HepG2 (cell line): ENCODE results near the gene SIRPB2. TPM values are rescaled to one million over a fixed set of nuclear protein-coding genes. Genes with fewer than 3 reads are reported as not detected.

ENCODE experiments used
- ATAC-seq: fragments of 200-7000 bp; cut with Tn5 transposase; 3 replicates; pipeline ENCODE4 v1.9.1; 2020; ENCODE audit warnings: mild to moderate bottlenecking, moderate library complexity
- BruUV-seq: library from RNA; stranded (reverse); fragments of 400-500 nt; replicated peaks from 2 replicates; lab custom pipeline; 2021; lab: Mats Ljungman, UMichigan
- CTCF ChIA-PET: fragments of 300-600 bp; formaldehyde crosslinking; extraction: SDS; loops from one replicate; lab custom pipeline; 2021; ENCODE audit warnings: low total read pairs, inconsistent platforms, low intra/inter-chr PET ratio; lab: Yijun Ruan, JAX
- POLR2A ChIA-PET: fragments of 350-600 bp; sonication (Branson Sonifier 250); formaldehyde crosslinking; loops from one replicate; lab custom pipeline; 2020; ENCODE audit warnings: antibody characterized with exemption, inconsistent platforms; lab: Yijun Ruan, JAX
- DNase-seq: peaks from one replicate; pipeline ENCODE4 v3.0.0-alpha.2; 2015; ENCODE audit warnings: low spot score
- FAIRE-seq: peaks from 3 replicates; lab custom pipeline; 2011; peaks lifted over from hg19 to GRCh38; lab: Jason Lieb, UNC
- H2AFZ ChIP-seq: one replicate; pipeline ENCODE4 v1.6.1; 2011; ENCODE audit warnings: low read length, inconsistent platforms
- H3K27ac ChIP-seq: fragments of 300-600 bp; 3 replicates; pipeline ENCODE4 v1.8.0; 2011; ENCODE audit warnings: mixed run types, mild to moderate bottlenecking, mixed read lengths, low read length, inconsistent platforms; ENCODE audit not compliant: insufficient read depth; ENCODE audit errors: extremely low read length
- H3K27me3 ChIP-seq, 2 experiments: fragments of 200-600 bp in 1 of 2; 2 replicates in 1 of 2; 3 replicates in 1 of 2; pipeline versions ENCODE4 v1.6.0 to v1.8.0; 2011; ENCODE audit warnings: low read length in 2 of 2, mild to moderate bottlenecking in 2 of 2, moderate library complexity in 2 of 2, inconsistent platforms in 1 of 2; ENCODE audit not compliant: insufficient read depth in 2 of 2, control insufficient read depth in 1 of 2
- H3K36me3 ChIP-seq, 2 experiments: fragments of 200-600 bp in 1 of 2; replicated peaks in 1 of 2; 2 replicates in 1 of 2; 3 replicates in 1 of 2; pipeline versions ENCODE4 v1.5.1 to v1.8.0; 2011; ENCODE audit warnings: low read length in 2 of 2, inconsistent platforms in 1 of 2; ENCODE audit not compliant: insufficient read depth in 2 of 2, control insufficient read depth in 1 of 2
- H3K4me1 ChIP-seq: 2 replicates; pipeline ENCODE4 v1.5.1; 2012; ENCODE audit warnings: low read length, inconsistent platforms; ENCODE audit not compliant: insufficient read depth
- H3K4me2 ChIP-seq: 2 replicates; pipeline ENCODE4 v1.6.0; 2011; ENCODE audit warnings: low read depth, low read length, inconsistent platforms
- H3K4me3 ChIP-seq, 3 experiments: fragments of 200-600 bp in 1 of 3; sonication (generic), shearing (Covaris generic) in 1 of 3; replicated peaks in 1 of 3; 2 replicates each; pipeline ENCODE4 v1.5.1; 2011 to 2016; ENCODE audit warnings: low read length in 3 of 3, inconsistent platforms in 2 of 3, low read depth in 2 of 3, mild to moderate bottlenecking in 2 of 3, control low read depth in 1 of 3, mixed read lengths in 1 of 3; ENCODE audit not compliant: insufficient read depth in 1 of 3
- H3K79me2 ChIP-seq: one replicate; pipeline ENCODE4 v1.6.1; 2011; ENCODE audit warnings: low read length, inconsistent platforms; ENCODE audit not compliant: insufficient read depth
- H3K9ac ChIP-seq: 2 replicates; pipeline ENCODE4 v1.6.0; 2011; ENCODE audit warnings: mild to moderate bottlenecking, low read depth, low read length, inconsistent platforms; ENCODE audit not compliant: insufficient read depth
- H3K9me3 ChIP-seq: 2 replicates; pipeline ENCODE4 v1.5.1; 2012; ENCODE audit warnings: mild to moderate bottlenecking, low read length
- H4K20me1 ChIP-seq: 2 replicates; pipeline ENCODE4 v1.6.0; 2011; ENCODE audit warnings: inconsistent platforms, mild to moderate bottlenecking, low read length, moderate library complexity; ENCODE audit not compliant: insufficient read depth
- WGBS: methylation state at CpG from one replicate; pipeline ENCODE4 v1.1.6; 2017; ENCODE audit warnings: low lambda C conversion rate; 5-methylcytosine and 5-hydroxymethylcytosine counted together
- in situ Hi-C: cut with HindIII; loops from 2 replicates; pipeline ENCODE4 v1.10.0; 2017; ENCODE audit warnings: low pct_unique_long_range_greater_than_20kb; ENCODE audit not compliant: extremely low pct_ligation_motif_present
- intact Hi-C: fragments of 100-400 bp; cut with micrococcal nuclease; formaldehyde crosslinking; loops from one replicate; pipeline ENCODE4 v1.10.0; 2022; ENCODE audit not compliant: unreplicated experiment
- polyA plus RNA-seq, 8 experiments: library from polyadenylated mRNA; depleted of rRNA in 3 of 8; stranded (reverse) in 7 of 8; unstranded in 1 of 8; fragments of >200 nt; fragmentation: Illumina TruSeq in 4 of 8; extraction: Trizol in 4 of 8; gene quantifications; 2 replicates each; pipeline versions ENCODE4 v1.2.1 to v1.2.3, GENCODE V29; 2011 to 2016; ENCODE audit warnings: low read depth in 4 of 8, missing spikeins in 1 of 8, mixed read lengths in 1 of 8; ENCODE audit not compliant: insufficient read depth in 1 of 8
- total RNA-seq, 5 experiments: library from RNA; depleted of rRNA; stranded (reverse); fragments of >200 nt; fragmentation: Illumina TruSeq; extraction: Trizol; gene quantifications; 2 replicates each; pipeline ENCODE4 v1.2.3, GENCODE V29; 2016; ENCODE audit warnings: low read depth in 1 of 5
- TF ChIP-seq, protein P1 (sequence below): sonication (generic); formaldehyde crosslinking; IDR thresholded peaks from 2 replicates; pipeline ENCODE4 v1.5.1; 2020; ENCODE audit warnings: mild to moderate bottlenecking, missing genetic modification reagents, borderline replicate concordance
- TF ChIP-seq, protein P2 (sequence below): fragments of 450-650 bp; IDR thresholded peaks from 2 replicates; pipeline ENCODE4 v1.6.1; 2016

Gene SIRPB2
- total and polyA plus RNA-seq, 2 of the 13 experiments (the other 11 are each of a cell fraction or from before 2014, with no cell fraction given), result not detected

DNA sequence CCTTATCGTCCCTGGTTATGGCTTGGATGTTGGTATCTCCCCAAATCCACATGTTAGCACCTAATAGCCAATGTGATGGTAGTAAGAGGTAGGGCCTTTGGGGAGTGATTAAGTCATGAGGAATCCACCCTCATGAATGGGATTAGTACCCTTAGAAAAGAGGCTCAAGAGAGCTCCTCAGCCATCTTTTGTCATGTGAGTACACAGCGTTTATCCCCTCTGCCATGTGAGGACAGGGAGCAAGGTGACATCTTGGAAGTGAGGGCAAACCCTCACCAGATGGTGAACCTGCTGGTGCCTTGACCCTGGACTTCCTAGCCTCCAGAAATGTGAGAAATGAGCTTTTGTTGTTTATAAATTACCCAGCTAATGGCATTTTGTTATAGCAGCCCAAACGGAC, 16.1 kb upstream of the SIRPB2 start:
- ATAC-seq, result no peak
- BruUV-seq, result no TSS peak
- TF ChIP-seq, protein P1, sequence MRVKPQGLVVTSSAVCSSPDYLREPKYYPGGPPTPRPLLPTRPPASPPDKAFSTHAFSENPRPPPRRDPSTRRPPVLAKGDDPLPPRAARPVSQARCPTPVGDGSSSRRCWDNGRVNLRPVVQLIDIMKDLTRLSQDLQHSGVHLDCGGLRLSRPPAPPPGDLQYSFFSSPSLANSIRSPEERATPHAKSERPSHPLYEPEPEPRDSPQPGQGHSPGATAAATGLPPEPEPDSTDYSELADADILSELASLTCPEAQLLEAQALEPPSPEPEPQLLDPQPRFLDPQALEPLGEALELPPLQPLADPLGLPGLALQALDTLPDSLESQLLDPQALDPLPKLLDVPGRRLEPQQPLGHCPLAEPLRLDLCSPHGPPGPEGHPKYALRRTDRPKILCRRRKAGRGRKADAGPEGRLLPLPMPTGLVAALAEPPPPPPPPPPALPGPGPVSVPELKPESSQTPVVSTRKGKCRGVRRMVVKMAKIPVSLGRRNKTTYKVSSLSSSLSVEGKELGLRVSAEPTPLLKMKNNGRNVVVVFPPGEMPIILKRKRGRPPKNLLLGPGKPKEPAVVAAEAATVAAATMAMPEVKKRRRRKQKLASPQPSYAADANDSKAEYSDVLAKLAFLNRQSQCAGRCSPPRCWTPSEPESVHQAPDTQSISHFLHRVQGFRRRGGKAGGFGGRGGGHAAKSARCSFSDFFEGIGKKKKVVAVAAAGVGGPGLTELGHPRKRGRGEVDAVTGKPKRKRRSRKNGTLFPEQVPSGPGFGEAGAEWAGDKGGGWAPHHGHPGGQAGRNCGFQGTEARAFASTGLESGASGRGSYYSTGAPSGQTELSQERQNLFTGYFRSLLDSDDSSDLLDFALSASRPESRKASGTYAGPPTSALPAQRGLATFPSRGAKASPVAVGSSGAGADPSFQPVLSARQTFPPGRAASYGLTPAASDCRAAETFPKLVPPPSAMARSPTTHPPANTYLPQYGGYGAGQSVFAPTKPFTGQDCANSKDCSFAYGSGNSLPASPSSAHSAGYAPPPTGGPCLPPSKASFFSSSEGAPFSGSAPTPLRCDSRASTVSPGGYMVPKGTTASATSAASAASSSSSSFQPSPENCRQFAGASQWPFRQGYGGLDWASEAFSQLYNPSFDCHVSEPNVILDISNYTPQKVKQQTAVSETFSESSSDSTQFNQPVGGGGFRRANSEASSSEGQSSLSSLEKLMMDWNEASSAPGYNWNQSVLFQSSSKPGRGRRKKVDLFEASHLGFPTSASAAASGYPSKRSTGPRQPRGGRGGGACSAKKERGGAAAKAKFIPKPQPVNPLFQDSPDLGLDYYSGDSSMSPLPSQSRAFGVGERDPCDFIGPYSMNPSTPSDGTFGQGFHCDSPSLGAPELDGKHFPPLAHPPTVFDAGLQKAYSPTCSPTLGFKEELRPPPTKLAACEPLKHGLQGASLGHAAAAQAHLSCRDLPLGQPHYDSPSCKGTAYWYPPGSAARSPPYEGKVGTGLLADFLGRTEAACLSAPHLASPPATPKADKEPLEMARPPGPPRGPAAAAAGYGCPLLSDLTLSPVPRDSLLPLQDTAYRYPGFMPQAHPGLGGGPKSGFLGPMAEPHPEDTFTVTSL (CRISPR knock-in tag), result no peak
- TF ChIP-seq, protein P2, sequence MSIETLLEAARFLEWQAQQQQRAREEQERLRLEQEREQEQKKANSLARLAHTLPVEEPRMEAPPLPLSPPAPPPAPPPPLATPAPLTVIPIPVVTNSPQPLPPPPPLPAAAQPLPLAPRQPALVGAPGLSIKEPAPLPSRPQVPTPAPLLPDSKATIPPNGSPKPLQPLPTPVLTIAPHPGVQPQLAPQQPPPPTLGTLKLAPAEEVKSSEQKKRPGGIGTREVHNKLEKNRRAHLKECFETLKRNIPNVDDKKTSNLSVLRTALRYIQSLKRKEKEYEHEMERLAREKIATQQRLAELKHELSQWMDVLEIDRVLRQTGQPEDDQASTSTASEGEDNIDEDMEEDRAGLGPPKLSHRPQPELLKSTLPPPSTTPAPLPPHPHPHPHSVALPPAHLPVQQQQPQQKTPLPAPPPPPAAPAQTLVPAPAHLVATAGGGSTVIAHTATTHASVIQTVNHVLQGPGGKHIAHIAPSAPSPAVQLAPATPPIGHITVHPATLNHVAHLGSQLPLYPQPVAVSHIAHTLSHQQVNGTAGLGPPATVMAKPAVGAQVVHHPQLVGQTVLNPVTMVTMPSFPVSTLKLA, result peak; percentile 37; the same call in 1 of the 2 replicates
- DNase-seq, result no peak
- intact Hi-C loops, result no loop called here
- POLR2A ChIA-PET, result no interaction called here
- H3K9me3 ChIP-seq, result no peaks in the 10 kb centered on the region
- CTCF ChIA-PET, result no interaction called here
- H3K79me2 ChIP-seq, result no peaks in the 10 kb centered on the region
- no peak overlapping the region for H3K9ac ChIP-seq
- H3K36me3 ChIP-seq, result no peaks in the 10 kb centered on the region
- H3K4me2 ChIP-seq, result no peak overlapping the region
- no peak overlapping the region for H2AFZ ChIP-seq
- no peak for FAIRE-seq
- H3K27me3 ChIP-seq, result peaks cover 0 to 3% of the 10 kb centered on the region in 2 experiments; a peak in 3 of 5 replicates
- no peaks in the 10 kb centered on the region for H3K4me1 ChIP-seq
- H3K27ac ChIP-seq, result no peak overlapping the region
- in situ Hi-C loops, result no loop called here
- WGBS, result 10% methylated on average over 3 of the region's 3 CpGs
- no peaks in the 10 kb centered on the region for H4K20me1 ChIP-seq
- no peak overlapping the region for H3K4me3 ChIP-seq
